Activated CD4-positive, alpha-beta T cell treated with anti-CD3 and anti-CD28 coated beads, Interleukin-2, amount 50 U/mL, for 4 hours (primary cell): ENCODE data around the gene BCL11B.

Experiments
- DNase-seq, 2 experiments: peaks; one replicate each; pipeline ENCODE4 v3.0.0-alpha.2; 2020

BCL11B gene

GRCh38 chr14:99155173-99156089, 116.6 kb downstream of the BCL11B start:
- no peak for DNase-seq

DNA sequence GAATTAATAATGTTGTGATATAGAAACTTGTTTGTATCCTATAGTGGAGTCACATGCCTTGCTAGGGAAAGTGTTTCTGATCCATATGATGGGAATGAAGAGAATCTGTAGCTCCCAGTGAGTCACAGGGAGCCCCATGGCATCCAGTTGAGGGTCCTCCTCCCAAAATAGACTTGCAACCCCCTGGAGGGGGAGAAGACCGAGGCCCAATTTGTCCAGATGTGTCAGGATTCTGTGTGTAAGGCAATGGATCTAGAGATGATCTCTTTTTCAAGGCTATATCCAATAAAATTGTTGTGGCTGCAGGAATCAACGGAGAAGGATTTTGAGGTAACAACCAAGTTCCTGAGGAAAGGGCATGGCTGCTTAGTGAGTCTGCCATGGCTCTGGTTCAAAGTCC, 121.8 kb downstream of the BCL11B start:
- no peak for DNase-seq

DNA sequence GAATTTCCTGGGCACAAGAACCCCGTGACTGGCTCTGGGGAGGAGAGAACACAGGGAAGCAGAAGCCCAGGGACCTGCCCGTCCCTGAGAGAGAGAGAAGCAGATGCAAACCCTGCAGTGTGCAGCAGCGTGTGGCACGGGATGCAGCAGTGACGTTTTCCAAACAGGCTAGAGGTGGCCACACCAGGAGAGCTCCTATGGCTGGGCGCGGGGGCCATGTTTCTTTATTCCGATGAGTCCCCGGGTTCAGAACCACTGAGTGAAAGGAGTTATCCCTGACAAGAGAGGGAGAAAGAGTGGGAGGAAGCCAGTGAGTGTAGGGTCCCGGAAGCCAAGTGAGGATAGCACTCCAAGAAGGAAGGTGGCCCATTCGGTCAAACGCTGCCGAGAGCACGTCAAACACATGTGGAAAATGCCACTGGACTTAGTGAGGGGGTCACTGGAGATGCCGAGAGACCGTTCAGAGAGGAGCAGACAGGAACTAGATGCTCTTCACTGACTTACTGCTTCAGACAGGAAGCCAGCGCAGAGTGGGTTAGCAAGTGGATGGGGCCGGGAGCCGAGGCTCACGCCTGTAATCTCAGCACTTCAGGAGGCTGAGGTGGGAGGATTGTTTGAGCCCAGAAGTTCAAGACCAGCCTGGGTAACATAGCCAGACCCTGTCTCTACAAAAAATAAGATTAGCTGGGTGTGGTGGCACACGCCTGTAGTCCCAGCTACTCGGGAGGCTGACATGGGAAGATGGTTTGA, 123.0 kb downstream of the BCL11B start:
- no peak for DNase-seq

- no peak for DNase-seq
Measured at GRCh38 chr14:99148131-99148530, 123.9 kb downstream of the BCL11B start.

DNA sequence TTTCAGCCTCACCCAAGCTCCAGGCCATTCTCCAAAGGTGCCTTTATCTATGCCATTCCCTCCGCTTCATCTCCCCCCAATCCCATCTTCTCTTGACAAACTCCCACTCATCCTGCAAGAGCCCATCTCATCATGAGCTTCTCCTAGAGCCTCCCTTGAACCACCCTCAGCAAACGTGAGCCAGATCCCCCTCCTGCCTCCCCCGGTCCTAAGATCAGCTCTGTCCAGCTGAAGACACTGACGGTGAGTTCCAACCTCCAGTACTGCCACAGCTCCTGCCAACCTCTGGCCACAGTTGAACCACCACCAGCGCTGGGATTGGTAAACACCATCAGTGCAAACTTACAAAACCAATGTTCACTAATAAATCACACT, 124.6 kb downstream of the BCL11B start:
- no peak for DNase-seq

DNA sequence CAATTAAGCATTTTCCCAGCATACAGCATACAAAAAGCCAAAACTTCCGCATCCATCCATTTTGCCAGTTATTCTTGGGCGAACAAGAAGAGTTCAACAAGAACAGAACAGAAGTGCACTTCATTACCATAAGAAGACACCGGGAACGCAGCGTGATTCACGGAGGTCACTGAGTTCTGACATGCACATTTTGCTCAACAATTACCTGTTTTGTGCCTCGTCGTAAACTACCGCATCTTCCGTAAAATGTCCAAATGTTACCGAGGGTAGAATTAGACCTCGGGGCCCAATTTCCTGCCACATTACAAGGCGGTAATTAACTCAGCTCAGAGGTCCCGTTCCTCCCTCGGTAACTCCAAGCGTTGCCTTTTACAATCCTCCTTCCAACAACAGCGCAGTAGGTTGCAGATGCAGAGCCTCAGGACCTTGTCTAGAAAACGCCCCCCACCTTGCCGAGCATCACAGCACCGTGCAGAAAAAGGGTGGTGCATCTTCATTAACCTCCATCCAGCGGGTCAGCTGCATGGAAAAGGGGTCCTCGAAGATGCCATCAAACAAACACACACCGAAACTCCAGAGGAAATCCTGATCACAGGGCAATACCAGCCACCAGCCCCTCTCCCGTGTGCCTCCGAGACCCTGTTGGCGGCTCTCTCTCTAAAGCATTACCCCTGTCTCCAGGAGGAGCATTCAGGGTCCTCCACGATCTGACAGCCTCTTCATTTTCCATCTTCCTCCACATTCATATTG, 125.2 kb downstream of the BCL11B start:
- DNase-seq, result no peak

- DNase-seq, result no peak
Measured at GRCh38 chr14:99145307-99145706, 126.7 kb downstream of the BCL11B start.

DNA sequence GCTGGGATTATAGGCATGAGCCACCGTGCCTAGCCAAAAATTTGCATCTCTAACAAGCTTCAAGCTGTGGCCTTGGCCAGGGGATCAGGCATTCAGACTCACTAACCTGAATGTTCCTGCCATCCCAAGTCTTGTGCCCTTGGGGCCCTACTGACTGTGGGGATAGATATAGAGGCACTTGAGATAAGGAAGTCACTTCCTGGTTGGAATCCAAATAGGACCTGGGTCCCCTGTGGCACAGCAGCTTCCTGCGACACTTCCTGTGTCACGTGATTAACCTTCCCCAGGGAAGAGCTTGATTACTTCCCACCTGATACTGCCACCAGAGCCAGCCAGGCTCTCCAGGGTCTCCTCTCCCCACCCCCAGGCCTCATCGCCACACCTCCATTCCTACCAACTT, 128.2 kb downstream of the BCL11B start:
- DNase-seq, result no peak

GRCh38 chr14:99143126-99143525, 128.9 kb downstream of the BCL11B start:
- DNase-seq, result no peak

GRCh38 chr14:99141236-99141635, 130.8 kb downstream of the BCL11B start:
- DNase-seq, result no peak

DNA sequence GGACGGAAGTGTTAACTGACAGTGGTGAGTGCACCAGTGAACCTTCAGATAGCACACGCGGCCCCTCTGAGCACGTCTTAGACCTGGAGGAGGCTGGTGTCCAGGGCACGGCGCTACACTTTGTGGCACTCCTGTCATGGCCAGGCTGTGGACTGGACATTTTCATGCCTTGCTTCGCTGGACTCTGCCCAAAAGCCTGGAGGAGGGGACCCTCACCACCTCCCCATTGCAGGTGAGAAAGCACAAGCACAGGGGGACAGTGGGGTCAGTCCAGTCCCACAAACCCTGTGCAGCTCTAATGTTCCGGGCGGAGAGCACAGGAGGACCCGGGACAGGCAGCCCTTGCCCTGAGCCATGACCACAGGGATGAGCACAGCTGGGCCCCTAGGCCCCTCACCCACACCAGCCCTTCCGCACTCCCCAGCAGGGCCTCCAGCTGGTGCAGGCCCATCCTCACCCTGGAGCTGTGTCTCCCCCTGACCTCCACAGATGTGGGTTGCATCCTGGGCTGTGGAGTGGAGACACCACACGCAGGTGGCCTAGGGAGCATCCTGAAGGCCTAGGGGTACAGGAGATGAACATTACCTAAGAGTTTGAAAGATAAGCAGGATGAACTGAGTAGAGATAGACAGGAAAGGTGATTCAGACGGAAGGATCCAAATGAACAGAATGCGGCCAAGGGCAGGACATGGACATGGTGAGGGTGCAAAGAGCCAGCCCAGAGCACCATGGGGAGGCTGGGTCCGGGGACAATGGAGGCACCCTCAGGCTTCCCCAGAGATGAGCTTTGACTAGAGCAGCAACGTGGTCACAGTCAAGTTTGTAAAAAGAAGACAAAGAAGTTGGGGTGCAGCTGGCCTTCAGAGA, 132.8 kb downstream of the BCL11B start:
- DNase-seq, result no peak

GRCh38 chr14:99137913-99138571, 134.0 kb downstream of the BCL11B start:
- no peak for DNase-seq

DNA sequence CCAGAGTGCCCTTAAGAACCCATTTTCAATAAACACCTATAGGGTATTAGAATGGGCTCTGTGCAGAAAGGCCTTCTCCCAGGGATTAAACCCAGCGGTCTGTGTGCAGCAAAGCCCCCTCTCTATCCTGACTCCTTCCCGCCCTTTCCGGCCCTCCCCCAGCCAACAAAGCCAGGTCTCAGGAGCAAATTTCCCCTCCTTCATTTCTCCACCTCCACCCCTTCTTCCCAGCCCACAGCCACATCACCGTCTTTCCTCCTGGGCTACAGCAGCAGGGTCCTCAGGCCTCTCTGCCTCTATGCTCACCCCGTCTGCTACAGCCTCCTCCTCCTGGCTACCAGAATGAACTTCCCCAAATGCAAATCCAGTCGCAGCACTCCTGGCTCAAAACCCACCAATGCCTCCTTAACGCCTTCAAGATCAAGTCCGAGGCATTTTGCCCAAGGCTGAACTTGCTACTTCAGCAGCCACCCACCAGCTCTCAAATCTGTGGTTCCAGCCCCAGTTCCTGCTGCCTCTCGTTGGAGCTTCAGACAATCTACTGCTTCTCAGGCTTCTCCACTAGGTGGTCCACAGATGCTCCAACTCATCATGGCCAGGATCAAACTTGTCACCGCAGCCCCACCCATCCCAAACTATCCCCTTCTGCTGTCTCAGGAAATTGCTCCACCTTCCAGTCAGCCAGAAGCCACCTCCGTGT, 134.8 kb downstream of the BCL11B start:
- DNase-seq, result no peak

- DNase-seq, result no peak
Measured at GRCh38 chr14:99136401-99136800, 135.6 kb downstream of the BCL11B start.

GRCh38 chr14:99136047-99136400, 136.0 kb downstream of the BCL11B start:
- no peak for DNase-seq

DNA sequence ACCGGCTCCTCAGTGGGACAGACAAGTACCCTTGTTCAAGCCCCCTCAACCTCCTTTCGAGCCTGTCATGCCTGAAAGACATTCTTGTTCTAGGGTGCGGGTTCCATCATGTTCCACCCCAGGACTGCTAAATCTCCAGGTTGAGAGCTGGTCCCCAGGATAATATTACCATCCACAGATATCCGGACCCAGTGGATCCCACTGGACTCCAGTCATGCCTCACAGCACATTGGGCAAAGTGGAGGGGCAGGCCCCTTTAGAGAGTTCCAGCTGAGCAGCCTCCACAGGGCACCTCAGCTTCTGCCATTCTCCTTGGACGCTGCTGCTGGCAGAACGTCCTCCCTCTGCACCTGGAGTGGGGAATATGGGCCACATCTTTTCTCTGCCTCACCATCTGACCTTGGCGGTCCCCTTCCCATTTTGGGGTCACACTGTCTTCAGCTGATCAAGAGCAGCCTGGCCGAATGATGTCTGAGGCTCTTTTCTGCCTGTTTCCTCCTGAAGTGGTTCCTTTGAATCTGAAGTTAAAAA, 137.4 kb downstream of the BCL11B start:
- DNase-seq, result no peak

GRCh38 chr14:99133636-99134515, 138.1 kb downstream of the BCL11B start:
- DNase-seq, result no peak

DNA sequence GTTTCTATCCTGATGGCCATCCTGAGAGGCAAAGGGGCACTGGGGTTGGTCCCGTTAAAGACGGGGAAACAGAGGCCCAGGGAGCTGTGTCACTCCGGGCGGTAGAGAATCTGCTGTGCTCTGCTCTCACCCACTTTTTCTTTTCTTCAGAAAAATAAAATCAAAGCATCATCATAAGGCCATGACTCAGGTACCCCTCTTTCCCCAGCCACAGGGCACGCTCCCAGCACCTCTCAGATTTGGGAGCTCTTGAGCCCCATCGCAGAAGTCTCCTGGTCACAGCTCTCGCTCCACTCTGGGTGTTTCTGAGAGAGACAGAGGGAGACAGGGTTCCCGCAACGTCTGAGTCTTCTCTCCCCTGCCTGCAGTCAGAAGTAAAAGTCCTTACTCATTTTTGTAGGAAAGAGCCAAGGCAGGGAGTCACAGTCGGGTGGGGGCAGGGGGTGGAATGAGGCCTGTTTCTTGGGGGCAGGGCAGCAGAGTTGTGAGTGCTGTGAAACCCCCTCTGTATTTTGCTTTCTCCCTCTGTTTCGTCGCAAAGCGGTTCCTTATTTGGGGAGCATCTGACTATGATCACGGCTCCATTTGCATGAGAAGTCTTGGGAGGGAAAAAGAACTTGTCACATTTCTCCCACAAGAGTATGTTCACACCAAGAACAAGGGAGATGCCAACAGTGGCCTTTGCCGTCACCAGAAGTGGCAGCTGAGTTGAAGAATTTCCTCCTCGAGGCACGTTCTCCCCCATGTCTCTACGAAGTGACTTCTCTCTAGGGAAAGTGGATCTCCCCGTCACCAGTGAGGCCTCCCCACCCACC, 139.0 kb downstream of the BCL11B start:
- no peak for DNase-seq

GRCh38 chr14:99131632-99132271, 140.2 kb downstream of the BCL11B start:
- no peak for DNase-seq
